ENCODE results near the gene TMEM88.
"Not testable (repeated sequence)": the region's sequence is repeated elsewhere in the genome, so short reads cannot be mapped to it uniquely, and the experiment has no call there.

TMEM88 gene

GRCh38 chr17:7857713-7858521 is 3.1 kb downstream of the TMEM88 start, which contains the start of gene CYB5D1:
Gene CYB5D1 (plus strand): TSS chr17:7858003. CDS start chr17:7858135, 132 bp downstream.
- DNase-seq, result peak; percentile 91

DNA sequence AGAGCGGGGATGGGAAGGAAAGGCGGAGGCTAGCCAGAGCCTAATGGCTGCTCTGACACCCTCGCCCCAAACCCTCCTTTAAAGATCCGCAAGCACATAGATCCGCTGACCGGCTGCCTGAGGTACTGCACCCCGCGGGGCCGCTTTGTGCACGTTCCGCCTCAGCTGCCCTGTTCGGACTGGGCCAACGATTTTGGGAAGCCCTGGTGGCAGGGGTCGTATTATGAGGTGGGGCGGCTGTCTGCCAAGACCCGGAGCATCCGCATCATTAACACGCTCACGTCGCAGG is 3.6 kb downstream of the TMEM88 start:
- DNase-seq, result no peak

GRCh38 chr17:7859028-7859427 is 4.2 kb downstream of the TMEM88 start:
- no peak for DNase-seq

GRCh38 chr17:7862692-7863437 is 8.0 kb downstream of the TMEM88 start:
- peak; percentile 71 for DNase-seq

- not testable (repeated sequence) for DNase-seq
These were observed 9.5 kb downstream of the TMEM88 start for GRCh38 chr17:7864384-7864783.

DNA sequence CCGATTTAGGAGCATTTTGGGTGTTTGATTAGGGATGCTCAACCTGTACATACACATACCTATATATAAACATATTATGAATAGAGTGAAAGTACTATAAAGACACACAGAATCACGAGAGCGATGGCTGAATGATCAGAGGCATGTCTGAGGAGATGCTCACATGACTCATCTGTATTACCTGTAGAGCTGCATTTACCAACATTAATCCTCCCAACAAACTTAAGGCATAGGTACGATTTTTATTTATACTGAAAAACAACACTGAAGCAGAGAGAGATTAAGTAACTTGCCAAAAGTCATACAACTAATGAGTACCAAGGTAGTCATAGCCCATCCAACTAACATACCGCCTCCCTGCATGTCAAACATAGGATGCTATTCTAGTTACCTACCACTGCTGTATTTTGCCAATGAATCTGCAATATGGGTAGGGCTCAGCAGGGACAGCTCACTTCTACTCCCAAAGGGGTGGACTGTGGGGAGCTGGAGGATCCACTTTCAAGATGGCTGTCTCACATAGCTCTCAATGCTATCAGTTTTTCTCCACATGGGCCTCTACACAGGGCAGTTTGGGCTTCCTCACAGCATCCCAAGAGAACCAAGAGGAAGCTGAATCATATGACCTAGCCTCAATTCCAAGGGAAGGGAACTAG is 10.3 kb downstream of the TMEM88 start:
- DNase-seq, result no peak

DNA sequence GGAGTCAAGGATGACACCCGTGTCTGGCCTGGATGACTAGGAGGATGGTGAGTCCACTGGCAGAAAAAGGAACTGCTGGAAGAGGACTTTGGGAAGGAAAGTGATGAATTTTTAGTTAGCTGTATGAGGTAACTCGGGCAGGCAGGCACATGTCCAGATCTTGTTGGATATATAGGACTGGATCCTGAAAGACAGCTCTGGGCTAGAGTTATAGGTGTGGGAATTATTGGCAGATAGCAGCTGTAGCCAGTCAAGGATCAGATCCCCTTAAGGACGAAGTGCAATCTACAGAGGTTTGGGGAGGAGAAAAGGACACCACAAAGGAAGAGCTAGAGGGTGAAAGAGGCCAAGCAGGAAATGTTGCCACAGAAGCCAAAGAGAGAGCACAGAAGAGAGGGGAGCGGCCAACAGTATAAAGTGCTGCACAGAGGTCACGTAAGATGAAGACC is 13.0 kb downstream of the TMEM88 start:
- no peak for DNase-seq

DNA sequence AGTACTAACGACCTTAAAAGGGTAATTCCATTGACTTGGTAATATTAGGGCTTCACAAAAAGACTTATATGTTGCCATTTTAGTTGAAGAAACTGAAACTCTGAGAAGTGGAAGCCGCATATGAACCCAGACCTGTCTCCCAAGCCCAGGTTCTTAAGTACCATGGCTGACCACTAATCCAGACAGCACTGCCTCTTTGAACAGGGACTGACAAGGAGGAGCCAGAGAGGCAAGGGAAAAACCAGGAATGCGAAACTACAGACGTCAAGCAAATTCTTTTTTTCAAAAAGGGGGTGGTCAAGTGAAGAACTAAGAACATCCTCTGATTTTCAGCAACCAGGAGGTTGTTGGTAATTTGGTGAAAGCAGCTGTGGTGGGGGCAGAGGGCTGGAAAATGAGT is 18.2 kb downstream of the TMEM88 start:
- no peak for DNase-seq

GRCh38 chr17:7875804-7876370 is 21.0 kb downstream of the TMEM88 start:
- DNase-seq, result no peak

- no peak for DNase-seq
These were observed 23.4 kb downstream of the TMEM88 start for GRCh38 chr17:7878234-7878633.

- DNase-seq, result no peak
These were observed 25.4 kb downstream of the TMEM88 start for GRCh38 chr17:7880076-7880868.

DNA sequence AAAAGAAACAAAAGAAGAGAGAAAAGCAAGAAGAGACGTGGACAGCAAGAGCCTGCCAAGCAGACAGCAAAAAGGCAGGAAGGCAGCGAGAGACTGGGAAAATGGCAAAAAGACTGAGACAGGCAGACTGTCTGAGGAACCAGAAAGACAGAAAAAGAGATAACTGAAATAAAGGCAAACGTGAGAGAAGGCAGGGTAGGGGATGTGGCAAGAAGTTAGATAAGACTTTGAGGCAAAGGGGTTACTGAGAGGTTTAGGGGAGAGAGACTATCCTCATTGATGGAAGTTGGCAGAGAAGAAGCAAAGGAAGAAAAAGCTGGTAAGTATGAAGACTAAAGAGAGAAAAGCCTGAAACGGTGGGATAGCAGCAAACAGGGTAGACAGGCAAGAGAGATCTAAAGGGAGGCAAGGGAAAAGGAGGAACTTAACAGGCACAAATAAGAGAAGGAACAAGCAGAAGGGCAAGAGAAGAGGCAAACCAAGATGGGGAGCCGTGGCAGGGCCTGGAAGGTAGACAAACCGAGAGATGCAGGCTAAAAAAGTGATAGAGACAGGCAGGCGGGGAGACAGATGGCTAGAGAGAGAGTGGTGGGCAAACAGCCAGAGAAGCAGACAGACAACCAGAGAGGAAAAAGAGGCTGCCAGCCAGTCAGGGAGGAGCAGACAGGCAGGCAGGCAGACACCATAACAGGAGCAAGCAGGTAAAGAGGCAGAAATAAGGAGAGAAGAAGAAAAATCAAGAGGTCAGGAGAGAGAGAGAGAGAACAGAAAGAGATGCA is 26.6 kb downstream of the TMEM88 start:
- peak; percentile 91 for DNase-seq

GRCh38 chr17:7882068-7882467 is 27.2 kb downstream of the TMEM88 start:
- DNase-seq, result peak; percentile 21

GRCh38 chr17:7882629-7883028 is 27.8 kb downstream of the TMEM88 start:
- DNase-seq, result no peak

GRCh38 chr17:7883781-7884386 is 29.0 kb downstream of the TMEM88 start:
- peak; percentile 59 for DNase-seq

- no peak for DNase-seq
These were observed 29.9 kb downstream of the TMEM88 start for GRCh38 chr17:7884581-7885366.

GRCh38 chr17:7885367-7886226 is 30.7 kb downstream of the TMEM88 start:
- DNase-seq, result peak; percentile 45

DNA sequence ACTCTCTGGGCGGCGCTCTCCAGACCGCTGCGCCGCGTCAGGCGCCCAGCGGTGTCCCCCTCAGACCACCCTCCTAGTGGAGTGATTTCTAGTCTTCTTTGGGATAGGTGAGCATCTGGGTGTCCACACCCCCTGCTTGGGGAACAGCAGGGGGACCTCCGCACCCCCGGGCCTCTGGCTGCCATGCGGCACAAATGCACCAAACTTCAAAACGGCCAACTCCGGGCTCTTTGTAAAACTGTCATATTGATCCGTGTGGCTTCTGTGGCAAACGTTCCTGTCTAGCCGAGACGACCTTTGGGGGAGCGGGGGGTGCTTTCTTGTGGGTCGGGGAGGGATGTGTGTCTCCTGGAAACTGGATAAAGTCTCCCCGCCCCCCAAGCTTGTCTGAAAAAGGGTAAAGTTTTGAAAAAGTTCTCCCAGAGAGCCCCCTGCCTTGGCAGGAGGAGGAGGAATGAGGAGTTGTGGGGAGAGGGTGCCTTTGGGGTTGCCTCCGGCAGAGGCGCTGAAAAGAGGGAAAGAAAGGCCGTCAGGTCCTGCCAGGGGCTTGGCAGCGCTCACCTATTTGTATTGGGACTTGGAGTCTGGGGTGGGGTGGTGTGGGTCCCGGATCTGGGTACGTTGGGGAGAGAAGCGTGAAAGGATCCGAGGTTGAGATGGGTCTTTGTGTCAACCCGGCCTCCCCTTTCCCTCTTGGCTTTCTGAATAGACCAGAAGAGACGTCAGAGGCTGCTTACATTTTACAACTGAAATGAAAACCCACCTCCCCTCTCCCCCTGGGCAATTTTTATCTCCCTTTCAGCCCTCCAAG is 31.6 kb downstream of the TMEM88 start:
- DNase-seq, result peak; percentile 27

All from NCI-H2171 (cell line).